ENCODE data around the gene DNM2.

The DNM2 gene

DNA sequence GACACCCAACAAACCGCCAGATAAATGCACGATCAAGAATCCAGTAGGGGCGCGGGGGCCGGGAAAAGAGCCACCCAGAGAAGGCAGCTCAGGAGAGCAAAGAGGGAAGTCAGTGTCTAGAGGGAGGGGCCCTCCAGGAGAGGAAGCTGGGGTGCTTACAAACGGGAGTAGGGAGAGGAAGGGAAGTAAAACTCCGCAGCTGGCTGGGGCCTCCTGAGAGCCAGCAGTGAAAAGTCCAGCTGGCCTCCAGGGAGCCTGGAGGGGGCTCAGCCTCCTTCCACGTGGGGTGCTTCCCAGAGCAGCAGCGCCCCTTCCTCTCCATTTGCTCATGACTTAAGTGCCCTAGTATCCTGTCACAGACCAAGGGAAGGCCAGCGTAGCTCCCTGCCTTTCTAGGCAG, 66.4 kb downstream of the DNM2 start:
- no peak for DNase-seq

DNA sequence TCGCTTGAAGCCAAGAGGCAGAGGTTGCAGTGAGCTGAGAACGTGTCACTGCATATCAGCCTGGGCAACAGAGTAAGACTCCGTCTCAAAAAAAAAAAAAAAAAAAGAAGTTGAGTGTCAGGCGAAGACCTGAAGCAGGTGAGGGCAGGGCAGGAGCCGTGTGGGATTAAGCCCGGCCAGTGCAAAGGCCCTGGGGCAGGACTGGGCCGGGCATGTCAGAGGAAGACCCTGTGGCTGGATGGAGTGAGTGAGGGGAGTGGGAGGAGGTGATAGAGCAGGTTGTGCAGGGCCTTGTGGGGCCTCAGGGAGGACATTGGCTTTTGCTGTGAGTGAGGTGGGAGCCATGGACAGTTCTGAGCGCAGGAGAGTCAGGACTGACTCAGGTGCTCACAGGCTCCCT, 70.3 kb downstream of the DNM2 start:
- no peak for DNase-seq

DNA sequence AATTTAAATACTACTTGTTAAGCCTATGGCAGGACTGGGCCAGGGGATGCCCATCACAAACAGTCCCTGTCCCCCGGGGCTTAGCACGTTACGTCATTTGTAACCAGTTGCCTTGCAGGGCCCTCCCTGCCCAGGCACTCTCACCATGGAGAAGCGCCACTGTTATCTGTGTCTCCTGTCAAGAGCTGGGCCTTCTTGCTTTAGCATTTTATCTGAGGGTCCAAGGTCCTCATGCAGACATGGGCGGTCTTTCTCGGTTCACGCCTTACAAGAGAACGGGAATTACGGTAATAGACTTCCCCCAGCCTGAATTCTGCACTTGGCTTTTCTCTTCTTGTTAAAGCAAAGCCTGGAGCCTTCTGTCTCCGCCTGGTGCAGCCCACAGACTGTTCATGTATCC, 72.0 kb downstream of the DNM2 start:
- no peak for DNase-seq

DNA sequence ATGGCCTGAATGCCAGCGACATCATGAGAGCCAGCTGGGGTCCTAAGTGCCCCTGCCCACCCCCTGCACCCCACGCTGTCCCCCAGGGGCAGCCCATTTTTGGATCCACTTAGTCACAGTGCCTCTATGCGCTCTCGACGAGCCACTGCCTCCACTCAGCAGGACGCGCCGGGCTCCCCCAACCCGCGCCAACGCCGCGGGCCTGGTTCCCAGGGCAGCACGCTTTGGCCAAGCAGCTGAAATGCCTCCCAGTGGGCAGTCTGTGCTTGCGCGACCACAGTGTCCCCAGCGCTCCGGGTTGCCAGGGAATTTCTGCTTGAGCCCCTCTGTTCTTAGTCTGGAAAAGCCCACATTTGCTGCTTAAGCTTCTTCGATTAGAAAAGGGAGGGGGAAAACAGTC, 78.8 kb downstream of the DNM2 start:
- peak in 1 of 2 experiments; percentile 29 for DNase-seq

- no peak for DNase-seq
These were observed 79.2 kb downstream of the DNM2 start for GRCh38 chr19:10797078-10797477.

GRCh38 chr19:10797541-10798256, 79.8 kb downstream of the DNM2 start:
- DNase-seq = no peak

- peak; percentile 53 to 73 for DNase-seq
These were observed 82.6 kb downstream of the DNM2 start for GRCh38 chr19:10800488-10800887.

GRCh38 chr19:10802479-10802878, 84.6 kb downstream of the DNM2 start:
- no peak for DNase-seq

DNA sequence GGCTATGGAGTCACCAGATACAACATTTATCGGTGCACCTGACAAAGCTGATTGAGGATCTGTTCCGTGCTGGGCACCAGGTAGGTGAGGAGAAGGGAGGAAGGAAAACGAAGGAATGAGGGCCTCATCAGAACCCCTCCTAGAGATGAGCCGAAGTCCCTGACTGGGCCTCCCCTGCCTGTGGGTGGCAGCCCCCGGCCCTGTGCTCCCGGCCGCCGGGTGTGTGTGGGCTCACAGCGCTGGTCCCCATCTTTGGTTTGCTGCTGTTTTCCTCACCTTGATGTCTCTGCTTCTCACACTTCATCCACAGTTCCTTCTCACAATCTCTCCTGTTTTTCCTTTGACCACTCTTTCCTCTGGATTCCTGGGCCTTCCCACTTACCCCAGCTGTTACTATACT, 85.4 kb downstream of the DNM2 start:
- DNase-seq = no peak

- no peak for DNase-seq
These were observed 87.3 kb downstream of the DNM2 start for GRCh38 chr19:10805065-10805757.

- DNase-seq = no peak
These were observed 87.9 kb downstream of the DNM2 start for GRCh38 chr19:10805758-10806247.

GRCh38 chr19:10808937-10809649, 91.2 kb downstream of the DNM2 start:
- no peak for DNase-seq

GRCh38 chr19:10809651-10810285, 91.9 kb downstream of the DNM2 start:
- no peak for DNase-seq

DNA sequence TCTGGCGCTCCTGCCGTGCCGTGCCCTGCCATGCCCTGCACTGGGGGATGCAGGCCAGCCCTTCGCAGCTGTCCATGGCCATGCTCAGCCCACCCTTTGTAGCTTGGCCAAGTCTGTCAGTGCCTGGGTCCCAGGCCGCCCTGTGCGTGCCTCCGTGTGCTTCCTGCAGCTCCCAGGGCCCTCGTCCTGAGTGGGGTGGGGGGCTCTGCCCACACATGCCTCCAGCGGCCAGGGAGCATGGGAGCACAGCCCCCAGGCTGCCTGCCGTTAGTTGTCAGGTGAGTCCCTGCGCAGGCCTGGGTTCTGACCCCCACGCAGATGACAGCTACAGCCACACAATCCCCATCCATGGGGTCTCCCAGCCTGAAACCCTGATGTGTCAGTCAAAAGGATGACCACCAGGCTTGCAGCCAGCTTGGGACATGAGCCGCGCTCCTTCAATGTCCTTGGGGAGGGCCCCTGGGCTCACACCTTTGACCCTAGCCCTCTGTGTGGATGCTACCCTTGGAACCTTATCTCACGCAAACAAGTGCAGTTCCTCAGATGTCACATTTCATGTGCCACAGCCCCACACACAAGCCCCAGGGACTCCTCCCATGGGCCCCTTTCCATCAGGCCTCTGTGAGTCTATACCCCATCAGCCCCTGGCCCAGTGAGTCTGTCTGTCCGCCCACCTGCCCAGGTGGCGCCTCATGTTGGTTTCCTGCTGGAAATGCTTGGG, 93.7 kb downstream of the DNM2 start:
- DNase-seq = no peak

- no peak for DNase-seq
These were observed 94.3 kb downstream of the DNM2 start for GRCh38 chr19:10812196-10812595.

GRCh38 chr19:10812902-10813404, 95.1 kb downstream of the DNM2 start:
- no peak for DNase-seq

GRCh38 chr19:10815007-10815536, 97.2 kb downstream of the DNM2 start:
- no peak for DNase-seq

- no peak for DNase-seq
These were observed 98.2 kb downstream of the DNM2 start for GRCh38 chr19:10815969-10816644.

- DNase-seq = no peak
These were observed 98.8 kb downstream of the DNM2 start for GRCh38 chr19:10816691-10817090.

DNA sequence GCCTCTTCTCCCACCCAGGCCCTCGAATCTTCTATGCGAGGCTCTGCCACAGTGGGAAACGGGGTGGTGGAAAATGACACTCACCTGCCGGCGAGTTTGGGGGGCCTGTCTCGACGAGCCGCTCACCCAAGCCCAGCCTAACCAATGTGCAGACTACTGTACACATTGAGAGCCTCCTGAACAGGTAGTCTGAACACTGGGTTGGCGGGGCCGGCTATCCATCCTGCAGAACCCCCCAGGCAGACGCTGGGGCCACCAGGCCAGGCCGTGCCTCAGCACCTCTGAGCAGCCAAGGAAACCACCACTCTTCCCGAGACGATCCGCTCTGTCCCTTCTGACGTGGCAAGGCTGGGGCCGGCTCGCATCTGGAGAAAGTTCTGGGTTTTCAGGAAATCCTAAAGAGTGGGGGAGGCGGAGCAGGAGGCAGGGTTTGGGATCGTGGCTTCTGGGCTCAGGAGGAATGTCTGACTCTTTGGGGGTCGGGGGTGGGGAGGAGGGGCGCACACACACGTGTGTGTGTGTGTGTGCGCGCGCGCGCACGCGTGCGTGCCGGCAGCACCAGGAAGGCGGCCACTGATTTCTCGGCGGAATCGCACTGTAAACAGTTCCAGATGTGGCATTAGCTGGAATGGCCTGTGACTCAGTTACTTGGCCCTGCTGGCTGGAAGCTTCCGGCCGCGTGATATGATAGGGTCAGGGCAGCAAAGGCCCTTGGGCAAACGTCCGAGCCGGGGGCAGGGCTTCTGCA, 99.6 kb downstream of the DNM2 start:
- no peak for DNase-seq
